NAMALWA (cell line): Measurements from ENCODE around the gene PALD1.

Experiments
- DNase-seq: peaks from one replicate; pipeline ENCODE4 v3.0.0-alpha.2; 2015; ENCODE audit warnings: low spot score

The PALD1 gene

GRCh38 chr10:70535451-70535850 lies 56.9 kb downstream of the PALD1 start:
- no peak for DNase-seq

- no peak for DNase-seq
Observed at GRCh38 chr10:70536196-70536861, 57.8 kb downstream of the PALD1 start.

DNA sequence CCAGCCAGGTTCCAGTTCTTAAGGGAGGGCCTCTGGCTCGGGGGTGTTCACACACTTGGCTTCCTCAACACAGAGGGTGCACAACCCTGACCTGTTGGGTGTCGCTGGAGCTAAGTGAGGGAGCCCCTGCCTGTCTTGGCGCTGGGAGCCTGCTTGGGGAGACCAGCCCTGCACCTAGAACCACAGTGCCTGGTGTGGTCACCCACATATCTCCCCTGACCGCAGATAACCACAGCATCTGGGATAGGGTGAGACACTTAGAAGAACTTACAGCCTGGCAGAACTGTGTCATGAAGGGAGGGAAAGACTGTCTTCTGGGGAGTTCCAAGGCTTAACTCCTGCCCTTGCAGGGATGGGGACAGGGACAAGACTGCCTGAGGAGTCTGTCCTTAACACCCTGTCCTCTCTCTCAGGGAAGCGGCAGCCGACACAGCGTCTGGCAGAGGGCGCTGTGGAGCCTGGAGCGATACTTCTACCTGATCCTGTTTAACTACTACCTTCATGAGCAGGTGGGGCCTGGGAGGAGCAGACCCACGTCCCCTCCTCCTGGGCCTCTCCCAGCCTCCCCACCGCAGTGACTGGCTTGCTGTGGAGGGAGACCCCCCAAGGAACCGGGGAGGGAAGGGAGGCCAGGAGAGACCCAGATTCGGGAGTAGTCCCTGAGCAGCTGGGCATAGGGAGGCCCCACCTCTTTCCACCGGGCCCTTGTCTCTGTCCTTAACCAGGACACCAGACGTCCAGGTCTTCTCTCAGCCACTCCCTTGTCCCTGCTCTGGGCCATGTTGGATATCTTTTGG lies 59.0 kb downstream of the PALD1 start:
- no peak for DNase-seq

GRCh38 chr10:70538195-70538520 lies 59.6 kb downstream of the PALD1 start:
- DNase-seq: no peak

GRCh38 chr10:70538731-70539338 lies 60.3 kb downstream of the PALD1 start:
- DNase-seq: no peak

DNA sequence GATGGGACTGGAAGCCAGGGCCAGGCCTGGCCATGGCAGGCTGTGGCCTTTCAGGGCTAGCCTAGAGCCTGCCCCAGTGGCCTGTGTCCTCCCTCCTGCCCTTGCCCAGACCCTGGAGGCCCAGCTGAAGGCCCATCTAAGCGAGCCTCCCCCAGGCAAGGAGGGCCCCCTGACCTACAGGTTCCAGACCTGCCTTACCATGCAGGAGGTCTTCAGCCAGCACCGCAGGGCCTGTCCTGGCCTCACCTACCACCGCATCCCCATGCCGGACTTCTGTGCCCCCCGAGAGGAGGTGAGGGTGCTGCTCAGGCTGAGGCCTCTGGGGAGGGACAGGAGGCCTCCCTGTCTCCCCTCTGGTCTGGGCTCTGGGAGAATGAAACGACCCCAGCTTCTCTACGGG lies 60.9 kb downstream of the PALD1 start:
- DNase-seq: no peak

GRCh38 chr10:70540089-70540788 lies 61.7 kb downstream of the PALD1 start:
- DNase-seq: no peak

DNA sequence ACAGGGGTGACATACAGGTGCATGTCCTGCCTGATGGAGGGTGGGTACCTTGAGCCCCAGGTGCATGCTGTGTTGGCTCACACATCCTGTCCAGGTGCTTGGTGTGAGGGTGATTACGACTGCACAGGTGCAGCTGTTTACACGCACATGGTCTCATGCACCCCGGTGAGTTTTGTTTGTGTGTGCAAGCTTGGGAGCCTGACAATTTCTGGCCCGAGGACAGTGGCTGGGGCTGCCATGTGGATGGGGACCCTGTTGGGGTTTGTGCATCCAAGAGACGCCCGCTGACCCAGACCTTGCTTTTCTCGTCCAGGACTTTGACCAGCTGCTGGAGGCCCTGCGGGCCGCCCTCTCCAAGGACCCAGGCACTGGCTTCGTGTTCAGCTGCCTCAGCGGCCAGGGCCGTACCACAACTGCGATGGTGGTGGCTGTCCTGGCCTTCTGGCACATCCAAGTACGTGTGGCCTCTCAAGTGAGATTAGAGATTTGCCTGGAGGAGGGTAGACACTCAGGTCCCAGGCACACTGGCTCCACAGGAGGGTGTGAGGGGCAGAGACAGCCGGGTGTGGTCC lies 62.3 kb downstream of the PALD1 start:
- DNase-seq: no peak

GRCh38 chr10:70541736-70542564 lies 63.4 kb downstream of the PALD1 start:
- DNase-seq: no peak

GRCh38 chr10:70542565-70542938 lies 64.0 kb downstream of the PALD1 start:
- DNase-seq: no peak

DNA sequence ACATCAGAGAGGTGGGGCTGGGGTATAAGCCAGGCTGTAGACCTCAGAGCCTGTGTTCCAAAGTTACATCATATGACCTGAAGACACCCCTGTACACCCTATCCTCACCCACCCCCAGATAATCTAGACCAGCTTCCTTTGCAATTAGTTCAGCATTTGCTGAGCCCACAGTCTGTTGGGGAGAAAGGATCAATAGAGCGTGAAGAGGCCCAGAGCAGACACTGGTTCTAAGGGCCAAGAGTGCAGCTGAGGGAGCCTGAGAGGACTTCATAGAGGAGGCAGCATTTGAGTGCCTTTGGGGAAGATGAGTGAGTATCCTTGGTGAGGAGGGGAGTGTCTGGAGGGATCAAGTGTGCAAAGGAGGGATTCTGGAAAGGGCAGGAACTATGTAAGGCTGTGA lies 65.3 kb downstream of the PALD1 start:
- no peak for DNase-seq

DNA sequence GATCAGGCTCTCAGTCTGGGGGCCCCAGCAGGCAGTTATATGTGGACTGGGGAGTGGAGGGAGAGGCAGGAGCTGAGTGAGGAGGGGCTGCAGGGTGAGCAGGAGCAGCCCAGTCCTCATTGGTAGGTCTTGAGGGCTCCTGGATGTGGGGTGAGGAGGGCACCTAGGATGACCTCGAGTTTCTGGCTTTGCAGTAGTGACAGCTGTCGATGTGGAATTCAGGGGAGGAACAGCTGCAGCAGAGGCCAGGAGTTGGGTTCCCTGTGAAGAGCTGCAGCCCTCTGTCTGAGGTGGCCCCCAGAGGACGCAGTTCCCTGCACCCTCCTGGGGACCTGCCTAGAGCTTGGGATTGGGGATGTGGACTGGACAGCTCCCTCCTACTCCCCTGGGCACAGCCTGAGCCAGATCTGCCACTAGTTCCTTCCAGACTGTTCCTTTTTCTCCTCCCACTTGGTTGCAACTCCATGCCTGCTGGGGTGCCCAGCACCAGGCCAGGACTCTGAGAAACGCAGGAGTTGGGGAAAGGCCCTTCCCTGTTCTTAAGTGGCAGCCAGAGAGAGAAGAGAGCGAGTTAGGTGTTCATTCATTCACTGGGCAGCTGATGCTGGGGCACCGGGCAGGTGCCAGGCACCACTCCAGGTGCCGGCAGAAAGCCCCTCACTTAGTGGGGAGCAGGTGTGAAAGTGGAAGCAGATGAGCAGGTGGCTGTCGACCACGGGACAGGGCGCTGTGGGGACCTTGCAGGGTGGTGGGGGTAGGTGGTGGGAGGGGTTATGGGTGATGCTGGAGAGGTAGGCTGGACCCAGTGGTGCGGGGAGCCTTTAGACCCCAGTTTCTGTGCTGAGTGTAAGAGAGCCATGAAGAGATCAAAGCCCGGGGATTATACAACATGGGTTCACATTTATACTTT lies 66.1 kb downstream of the PALD1 start:
- DNase-seq: no peak

DNA sequence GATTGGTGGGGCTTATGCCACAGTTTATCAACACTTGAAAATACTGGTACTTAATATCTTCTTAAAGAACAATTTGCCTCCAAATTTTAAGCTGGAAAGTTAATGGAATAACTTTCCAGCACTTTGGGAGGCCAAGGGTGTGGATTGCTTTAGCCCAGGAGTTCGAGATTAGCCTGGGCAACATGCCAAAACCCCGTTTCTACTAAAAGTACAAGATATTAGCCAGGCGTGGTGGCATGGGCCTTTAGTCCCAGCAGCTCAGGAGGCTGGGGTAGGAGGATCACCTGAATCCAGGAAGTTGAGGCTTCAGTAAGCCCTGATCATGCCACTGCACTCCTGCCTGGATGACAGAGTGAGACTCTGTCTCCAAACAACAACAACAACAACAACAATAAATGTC lies 68.0 kb downstream of the PALD1 start:
- no peak for DNase-seq

GRCh38 chr10:70549351-70549961 lies 70.9 kb downstream of the PALD1 start:
- no peak for DNase-seq

DNA sequence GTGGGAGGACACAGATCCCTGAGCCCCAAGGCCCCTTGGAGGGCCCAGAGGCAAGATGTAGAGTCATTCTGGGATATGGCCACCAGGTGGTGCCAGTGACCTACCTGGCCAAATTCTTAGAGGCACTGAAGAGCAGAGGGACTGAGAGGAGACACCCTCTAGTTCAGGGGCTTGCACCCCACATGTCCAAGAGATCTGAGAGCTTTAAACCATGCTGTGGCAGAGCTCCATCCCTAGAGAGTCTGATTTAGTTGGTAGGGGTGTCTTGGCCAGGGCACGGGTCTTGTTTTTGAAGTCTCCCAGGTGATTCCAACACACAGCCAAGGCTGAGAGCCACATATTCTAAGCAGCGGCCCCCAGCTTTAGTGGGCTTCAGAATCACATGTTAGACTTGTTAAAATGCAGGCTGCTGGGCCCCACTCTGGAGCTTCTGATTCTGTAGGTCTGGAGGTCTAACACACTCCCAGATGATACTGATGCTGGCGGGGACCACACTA lies 71.4 kb downstream of the PALD1 start:
- DNase-seq: peak; percentile 69

DNA sequence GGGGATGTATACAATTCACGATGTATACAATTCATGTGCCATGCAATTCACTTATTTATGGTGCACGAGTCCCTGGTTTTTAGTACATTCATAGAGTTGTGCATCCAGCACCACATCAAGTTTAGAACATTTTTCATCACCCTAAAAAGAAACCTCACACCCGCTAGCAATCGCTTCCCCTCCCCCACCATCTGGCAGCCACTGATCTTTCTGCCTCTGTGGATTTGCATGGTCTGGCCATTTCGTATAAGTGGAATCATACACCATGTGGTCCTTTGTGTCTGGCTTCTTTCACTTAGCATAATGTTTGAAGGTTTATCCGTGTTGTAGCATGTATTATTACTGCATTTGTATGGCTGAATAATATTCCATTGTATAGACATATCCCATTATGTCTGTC lies 71.9 kb downstream of the PALD1 start:
- no peak for DNase-seq

DNA sequence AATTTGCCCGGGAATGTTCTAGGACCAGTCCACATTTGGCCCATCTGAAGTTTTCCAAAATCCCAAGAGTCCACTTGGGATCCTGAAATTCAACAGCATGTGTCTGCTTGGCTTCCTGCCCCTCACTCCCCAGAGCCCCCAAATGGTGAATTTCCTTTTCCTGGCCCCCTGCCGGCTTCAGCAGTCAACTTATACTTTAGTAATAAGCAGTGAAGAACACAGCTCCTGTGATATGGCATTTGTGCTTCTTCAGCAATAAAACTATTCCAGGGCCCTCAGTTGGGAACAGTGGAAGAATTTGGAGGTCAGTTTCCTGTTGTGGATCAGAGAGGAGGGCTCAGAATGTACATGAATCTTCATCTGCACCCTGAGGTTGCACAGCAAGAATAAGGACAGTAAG lies 72.9 kb downstream of the PALD1 start:
- no peak for DNase-seq

- DNase-seq: no peak
Observed at GRCh38 chr10:70551971-70552422, 73.4 kb downstream of the PALD1 start.

DNA sequence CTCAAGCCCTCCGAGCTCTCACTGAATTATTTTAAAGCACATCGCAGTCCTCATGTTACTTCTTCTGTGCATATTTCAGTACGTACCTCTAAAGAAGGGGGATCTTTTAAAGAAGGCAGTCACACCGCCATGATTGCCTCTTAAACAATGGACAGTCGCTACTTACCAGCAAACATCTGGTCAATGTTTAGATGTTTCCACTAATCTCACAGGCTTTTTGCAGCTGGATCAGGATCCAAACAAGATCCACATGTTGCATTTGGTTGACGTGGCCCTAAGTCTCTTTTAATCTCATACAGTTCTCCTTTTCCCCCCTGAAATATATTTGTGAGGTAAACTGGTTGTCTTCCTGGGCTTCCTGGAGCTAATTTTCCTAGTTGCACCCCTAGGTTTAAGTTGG lies 74.0 kb downstream of the PALD1 start:
- no peak for DNase-seq

DNA sequence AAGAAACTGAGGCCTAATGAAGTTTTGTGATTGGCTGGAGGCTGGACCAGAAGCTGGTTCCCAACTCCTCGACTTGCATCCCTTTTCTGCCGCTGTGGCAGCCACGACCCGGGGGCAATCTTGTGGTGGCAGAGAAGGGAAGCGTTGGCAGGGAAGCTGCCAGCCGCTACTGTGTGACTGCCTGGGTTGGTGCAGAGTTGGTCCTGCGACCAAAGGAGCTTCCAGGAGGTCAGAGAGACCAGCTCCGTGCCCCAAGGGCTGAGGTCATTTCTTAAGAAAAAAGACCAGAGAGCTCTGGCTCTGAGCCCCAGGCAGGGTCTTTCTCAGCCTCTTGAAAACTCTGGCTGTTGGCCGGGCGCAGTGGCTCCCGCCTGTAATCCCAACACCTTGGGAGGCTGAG lies 76.8 kb downstream of the PALD1 start:
- no peak for DNase-seq
